Adipocyte (in vitro differentiated cells): ENCODE data around the gene KRT72.

Experiments
- DNase-seq: peaks from one replicate; pipeline ENCODE4 v3.0.0-alpha.2; 2015; ENCODE audit warnings: low read depth
- H3K27me3 ChIP-seq: replicated peaks from 2 replicates; pipeline ENCODE4 v1.7.0; 2013; ENCODE audit warnings: mild to moderate bottlenecking, low read length, moderate library complexity; ENCODE audit not compliant: control insufficient read depth, insufficient read depth
- H3K36me3 ChIP-seq: 2 replicates; pipeline ENCODE4 v1.7.0; 2013; ENCODE audit warnings: low read length, mild to moderate bottlenecking, moderate library complexity; ENCODE audit not compliant: control insufficient read depth, insufficient read depth, severe bottlenecking
- H3K4me1 ChIP-seq: 2 replicates; pipeline ENCODE4 v1.7.0; 2013; ENCODE audit warnings: mild to moderate bottlenecking, low read length, moderate library complexity; ENCODE audit not compliant: control insufficient read depth, insufficient read depth
- H3K4me3 ChIP-seq: 2 replicates; pipeline ENCODE4 v1.7.0; 2013; ENCODE audit warnings: mild to moderate bottlenecking, low read length, moderate library complexity
- H3K9ac ChIP-seq: 2 replicates; pipeline ENCODE4 v1.7.0; 2013; ENCODE audit warnings: mild to moderate bottlenecking, low read length, moderate library complexity
- H3K9me3 ChIP-seq: 2 replicates; pipeline ENCODE4 v1.7.0; 2013; ENCODE audit warnings: mild to moderate bottlenecking, low read length, moderate library complexity; ENCODE audit not compliant: control insufficient read depth

KRT72 gene

GRCh38 chr12:52600941-52601481 lies at the start of gene KRT72:
Gene KRT72, minus strand, starts transcription at chr12:52601463. Its CDS starts 11 bp downstream, at chr12:52601452.
- no peaks in the 10 kb centered on the region for H3K36me3 ChIP-seq
- peaks cover 51% of the 10 kb centered on the region for H3K27me3 ChIP-seq
- H3K9me3 ChIP-seq: peaks cover 4% of the 10 kb centered on the region
- H3K4me1 ChIP-seq: no peaks in the 10 kb centered on the region
- no peak within 1 kb of the TSS for H3K9ac ChIP-seq
- no peak for DNase-seq
- H3K4me3 ChIP-seq: no peak within 1 kb of the TSS

GRCh38 chr12:52650520-52651081 lies 49.3 kb upstream of the KRT72 start:
- Histone ChIP-seq H3K36me3 (no peaks in the 10 kb centered on the region), H3K9ac (no peak overlapping the region), H3K4me1 (peaks cover 7% of the 10 kb centered on the region), H3K27me3 (peaks cover 73% of the 10 kb centered on the region), H3K9me3 (no peaks in the 10 kb centered on the region), H3K4me3 (peak overlapping the region; percentile 4)
- no peak for DNase-seq

- Histone ChIP-seq H3K9me3 (no peaks in the 10 kb centered on the region), H3K4me1 (peaks cover 7% of the 10 kb centered on the region), H3K9ac (no peak overlapping the region), H3K36me3 (no peaks in the 10 kb centered on the region), H3K4me3 (no peak overlapping the region), H3K27me3 (peaks cover 77% of the 10 kb centered on the region)
- DNase-seq: no peak
These were observed 47.8 kb upstream of the KRT72 start for GRCh38 chr12:52649066-52649465.

- peaks cover 7% of the 10 kb centered on the region for H3K4me1 ChIP-seq
- no peak overlapping the region for H3K4me3 ChIP-seq
- no peak overlapping the region for H3K9ac ChIP-seq
- no peaks in the 10 kb centered on the region for H3K9me3 ChIP-seq
- peaks cover 77% of the 10 kb centered on the region for H3K27me3 ChIP-seq
- no peaks in the 10 kb centered on the region for H3K36me3 ChIP-seq
- no peak for DNase-seq
These were observed 46.8 kb upstream of the KRT72 start for GRCh38 chr12:52648012-52648550.

GRCh38 chr12:52647601-52648000 lies 46.3 kb upstream of the KRT72 start:
- no peaks in the 10 kb centered on the region for H3K9me3 ChIP-seq
- no peak overlapping the region for H3K9ac ChIP-seq
- no peak for DNase-seq
- no peaks in the 10 kb centered on the region for H3K36me3 ChIP-seq
- H3K4me1 ChIP-seq: peaks cover 7% of the 10 kb centered on the region
- H3K27me3 ChIP-seq: peaks cover 76% of the 10 kb centered on the region
- H3K4me3 ChIP-seq: no peak overlapping the region

- Histone ChIP-seq H3K36me3 (no peaks in the 10 kb centered on the region), H3K4me1 (peaks cover 7% of the 10 kb centered on the region), H3K9ac (no peak overlapping the region), H3K27me3 (peaks cover 84% of the 10 kb centered on the region), H3K9me3 (no peaks in the 10 kb centered on the region), H3K4me3 (no peak overlapping the region)
- DNase-seq: no peak
These were observed 45.4 kb upstream of the KRT72 start for GRCh38 chr12:52646613-52647012.

- H3K27me3 ChIP-seq: peaks cover 87% of the 10 kb centered on the region
- no peak overlapping the region for H3K4me3 ChIP-seq
- H3K9ac ChIP-seq: no peak overlapping the region
- H3K4me1 ChIP-seq: peaks cover 7% of the 10 kb centered on the region
- no peaks in the 10 kb centered on the region for H3K9me3 ChIP-seq
- H3K36me3 ChIP-seq: no peaks in the 10 kb centered on the region
- DNase-seq: no peak
These were observed 44.7 kb upstream of the KRT72 start for GRCh38 chr12:52645982-52646381.

- Histone ChIP-seq H3K36me3 (no peaks in the 10 kb centered on the region), H3K9ac (no peak overlapping the region), H3K9me3 (no peaks in the 10 kb centered on the region), H3K4me1 (no peaks in the 10 kb centered on the region), H3K27me3 (peaks cover 82% of the 10 kb centered on the region), H3K4me3 (no peak overlapping the region)
- no peak for DNase-seq
These were observed 44.0 kb upstream of the KRT72 start for GRCh38 chr12:52645120-52645761.

GRCh38 chr12:52644078-52644415 lies 42.8 kb upstream of the KRT72 start:
- no peaks in the 10 kb centered on the region for H3K9me3 ChIP-seq
- H3K4me1 ChIP-seq: no peaks in the 10 kb centered on the region
- no peak for DNase-seq
- H3K27me3 ChIP-seq: peaks cover 77% of the 10 kb centered on the region
- H3K9ac ChIP-seq: no peak overlapping the region
- no peaks in the 10 kb centered on the region for H3K36me3 ChIP-seq
- no peak overlapping the region for H3K4me3 ChIP-seq

- no peak for DNase-seq
- no peak overlapping the region for H3K9ac ChIP-seq
- H3K4me3 ChIP-seq: no peak overlapping the region
- H3K9me3 ChIP-seq: no peaks in the 10 kb centered on the region
- H3K36me3 ChIP-seq: no peaks in the 10 kb centered on the region
- H3K27me3 ChIP-seq: peaks cover 77% of the 10 kb centered on the region
- no peaks in the 10 kb centered on the region for H3K4me1 ChIP-seq
These were observed 42.2 kb upstream of the KRT72 start for GRCh38 chr12:52643233-52644077.

GRCh38 chr12:52641468-52641867 lies 40.2 kb upstream of the KRT72 start:
- Histone ChIP-seq H3K36me3 (no peaks in the 10 kb centered on the region), H3K4me3 (no peak overlapping the region), H3K9ac (no peak overlapping the region), H3K9me3 (no peaks in the 10 kb centered on the region), H3K27me3 (peaks cover 64% of the 10 kb centered on the region), H3K4me1 (peaks cover 4% of the 10 kb centered on the region)
- no peak for DNase-seq
